HepG2 (cell line): Measurements from ENCODE around the gene ANKS3. TPM values are rescaled to one million over a fixed set of nuclear protein-coding genes. Genes with fewer than 3 reads are reported as not detected.

Experiments used
- CBFB ChIP-seq: sonication (generic); formaldehyde crosslinking; IDR thresholded peaks from 2 replicates; pipeline ENCODE4 v1.4.0; 2020; ENCODE audit warnings: missing genetic modification reagents
- GABPA ChIP-seq, 2 experiments: IDR thresholded peaks; 2 replicates each; pipeline ENCODE4 v1.6.1; 2011 to 2016; ENCODE audit warnings: low read depth in 2 of 2, low read length in 1 of 2, missing biosample characterization in 1 of 2, missing genetic modification characterization in 1 of 2
- GPN1 ChIP-seq: sonication (generic); formaldehyde crosslinking; IDR thresholded peaks from 2 replicates; pipeline ENCODE4 v1.5.1; 2020; ENCODE audit warnings: missing genetic modification reagents, borderline replicate concordance
- HNF1B ChIP-seq: sonication (generic); formaldehyde crosslinking; IDR thresholded peaks from 2 replicates; pipeline ENCODE4 v1.5.1; 2020; ENCODE audit warnings: mild to moderate bottlenecking, moderate library complexity, missing genetic modification reagents
- IKZF4 ChIP-seq: sonication (generic); formaldehyde crosslinking; IDR thresholded peaks from 2 replicates; pipeline ENCODE4 v1.5.1; 2020; ENCODE audit warnings: borderline replicate concordance, mild to moderate bottlenecking, low read depth, missing genetic modification reagents; ENCODE audit errors: not compliant biosample characterization
- LCORL ChIP-seq, 2 experiments: fragments of 450-650 bp in 1 of 2; sonication (generic) in 1 of 2; formaldehyde crosslinking in 1 of 2; IDR thresholded peaks; 2 replicates each; pipeline versions ENCODE4 v1.5.0 to v1.6.1; 2017 to 2020; ENCODE audit warnings: antibody characterized with exemption in 1 of 2, missing genetic modification reagents in 1 of 2
- MEF2D ChIP-seq: sonication (generic); formaldehyde crosslinking; IDR thresholded peaks from 2 replicates; pipeline ENCODE4 v1.5.1; 2020; ENCODE audit warnings: mild to moderate bottlenecking, missing genetic modification reagents
- PHF20 ChIP-seq: sonication (generic); formaldehyde crosslinking; IDR thresholded peaks from 2 replicates; pipeline ENCODE4 v1.5.0; 2020; ENCODE audit warnings: mild to moderate bottlenecking, missing genetic modification reagents
- POLR2G ChIP-seq: fragments of 200-400 bp; formaldehyde crosslinking; IDR thresholded peaks from 2 replicates; pipeline ENCODE4 v1.6.1; 2018; ENCODE audit warnings: mild to moderate bottlenecking, low read depth, low read length, moderate library complexity
- RARA ChIP-seq: IDR thresholded peaks from 2 replicates; pipeline ENCODE4 v1.6.1; 2016; ENCODE audit warnings: missing genetic modification reagents, missing compliant biosample characterization
- RBFOX2 ChIP-seq: fragments of 200-400 bp; formaldehyde crosslinking; IDR thresholded peaks from 2 replicates; pipeline ENCODE4 v1.6.1; 2017; ENCODE audit warnings: low read depth, mild to moderate bottlenecking, low read length
- RCOR2 ChIP-seq: IDR thresholded peaks from 2 replicates; pipeline ENCODE4 v1.6.1; 2016; ENCODE audit warnings: missing biosample characterization, missing genetic modification reagents
- SOX13 ChIP-seq, 3 experiments: fragments of 450-650 bp in 1 of 3; sonication (generic) in 1 of 3; formaldehyde crosslinking in 1 of 3; IDR thresholded peaks in 2 of 3; conservative IDR thresholded peaks in 1 of 3; 2 replicates each; pipeline versions ENCODE4 v1.5.0 to v1.6.1; 2016 to 2020; ENCODE audit warnings: antibody characterized with exemption in 1 of 3, mild to moderate bottlenecking in 1 of 3, missing compliant biosample characterization in 1 of 3, missing genetic modification reagents in 1 of 3, moderate library complexity in 1 of 3
- SPEN ChIP-seq: sonication (generic); formaldehyde crosslinking; IDR thresholded peaks from 2 replicates; pipeline ENCODE4 v1.5.1; 2020; ENCODE audit warnings: low read depth, mild to moderate bottlenecking, missing genetic modification reagents
- YEATS4 ChIP-seq: sonication (generic); formaldehyde crosslinking; IDR thresholded peaks from 2 replicates; pipeline ENCODE4 v1.4.0; 2020; ENCODE audit warnings: missing genetic modification reagents, borderline replicate concordance
- ZNF607 ChIP-seq: sonication (generic); formaldehyde crosslinking; IDR thresholded peaks from 2 replicates; pipeline ENCODE4 v1.5.1; 2020; ENCODE audit warnings: missing genetic modification reagents, mild to moderate bottlenecking, borderline replicate concordance
- ZNF83 ChIP-seq: sonication (generic); formaldehyde crosslinking; IDR thresholded peaks from 2 replicates; pipeline ENCODE4 v1.4.0; 2020; ENCODE audit warnings: missing genetic modification reagents, mild to moderate bottlenecking, borderline replicate concordance
- ZSCAN25 ChIP-seq: sonication (generic); formaldehyde crosslinking; IDR thresholded peaks from 2 replicates; pipeline ENCODE4 v1.8.0; 2022; ENCODE audit warnings: mild to moderate bottlenecking, missing genetic modification reagents
- polyA plus RNA-seq, 8 experiments: library from polyadenylated mRNA; depleted of rRNA in 3 of 8; stranded (reverse) in 7 of 8; unstranded in 1 of 8; fragments of >200 nt; fragmentation: Illumina TruSeq in 4 of 8; extraction: Trizol in 4 of 8; gene quantifications; 2 replicates each; pipeline versions ENCODE4 v1.2.1 to v1.2.3, GENCODE V29; 2011 to 2016; ENCODE audit warnings: low read depth in 4 of 8, missing spikeins in 1 of 8, mixed read lengths in 1 of 8; ENCODE audit not compliant: insufficient read depth in 1 of 8
- total RNA-seq, 5 experiments: library from RNA; depleted of rRNA; stranded (reverse); fragments of >200 nt; fragmentation: Illumina TruSeq; extraction: Trizol; gene quantifications; 2 replicates each; pipeline ENCODE4 v1.2.3, GENCODE V29; 2016; ENCODE audit warnings: low read depth in 1 of 5
- TF ChIP-seq, protein P1 (sequence below): sonication (generic); formaldehyde crosslinking; IDR thresholded peaks from 2 replicates; pipeline ENCODE4 v1.4.0; 2020; ENCODE audit warnings: mild to moderate bottlenecking, missing genetic modification reagents
- TF ChIP-seq, protein P2 (sequence below): sonication (generic); formaldehyde crosslinking; IDR thresholded peaks from 2 replicates; pipeline ENCODE4 v1.8.0; 2022; ENCODE audit warnings: missing genetic modification reagents, low read depth, mild to moderate bottlenecking, borderline replicate concordance

Gene ANKS3
- total and polyA plus RNA-seq, 2 of the 13 experiments (the other 11 are each of a cell fraction or from before 2014, with no cell fraction given) = 11.4 to 15.9 TPM

GRCh38 chr16:4768549-4769305 is 34.7 kb upstream of the ANKS3 start (continued):
- no peak for TF ChIP-seq SOX13 (IDR thresholded peaks at IDR 0.05)
- peak in 1 of 2 experiments; percentile 8; a peak in 1 of 4 replicates for TF ChIP-seq SOX13 (CRISPR knock-in tag; conservative IDR thresholded peaks at IDR 0.05 in 1 of 2, IDR thresholded peaks at IDR 0.05 in 1 of 2)
- peak; percentile 74 for TF ChIP-seq GABPA (IDR thresholded peaks at IDR 0.05; ENCODE audit: low read depth, low read length)
- TF ChIP-seq GABPA (CRISPR knock-in tag; IDR thresholded peaks at IDR 0.05; ENCODE audit: low read depth) = peak; percentile 94
- 0 out of 2 replicates have a peak, but pooled peaks have one; percentile 11 for TF ChIP-seq CBFB
- peak; percentile 88 for TF ChIP-seq POLR2G
- TF ChIP-seq ZSCAN25 (CRISPR knock-in tag) = no peak
- TF ChIP-seq ZNF607 = 0 out of 2 replicates have a peak, but pooled peaks have one; percentile 7
- TF ChIP-seq LCORL (IDR thresholded peaks at IDR 0.05) = peak; percentile 64; the same call in 1 of the 2 replicates
- TF ChIP-seq LCORL (CRISPR knock-in tag; IDR thresholded peaks at IDR 0.05) = peak; percentile 91
- peak; percentile 73 for TF ChIP-seq YEATS4 (CRISPR knock-in tag)
- TF ChIP-seq, protein P1, sequence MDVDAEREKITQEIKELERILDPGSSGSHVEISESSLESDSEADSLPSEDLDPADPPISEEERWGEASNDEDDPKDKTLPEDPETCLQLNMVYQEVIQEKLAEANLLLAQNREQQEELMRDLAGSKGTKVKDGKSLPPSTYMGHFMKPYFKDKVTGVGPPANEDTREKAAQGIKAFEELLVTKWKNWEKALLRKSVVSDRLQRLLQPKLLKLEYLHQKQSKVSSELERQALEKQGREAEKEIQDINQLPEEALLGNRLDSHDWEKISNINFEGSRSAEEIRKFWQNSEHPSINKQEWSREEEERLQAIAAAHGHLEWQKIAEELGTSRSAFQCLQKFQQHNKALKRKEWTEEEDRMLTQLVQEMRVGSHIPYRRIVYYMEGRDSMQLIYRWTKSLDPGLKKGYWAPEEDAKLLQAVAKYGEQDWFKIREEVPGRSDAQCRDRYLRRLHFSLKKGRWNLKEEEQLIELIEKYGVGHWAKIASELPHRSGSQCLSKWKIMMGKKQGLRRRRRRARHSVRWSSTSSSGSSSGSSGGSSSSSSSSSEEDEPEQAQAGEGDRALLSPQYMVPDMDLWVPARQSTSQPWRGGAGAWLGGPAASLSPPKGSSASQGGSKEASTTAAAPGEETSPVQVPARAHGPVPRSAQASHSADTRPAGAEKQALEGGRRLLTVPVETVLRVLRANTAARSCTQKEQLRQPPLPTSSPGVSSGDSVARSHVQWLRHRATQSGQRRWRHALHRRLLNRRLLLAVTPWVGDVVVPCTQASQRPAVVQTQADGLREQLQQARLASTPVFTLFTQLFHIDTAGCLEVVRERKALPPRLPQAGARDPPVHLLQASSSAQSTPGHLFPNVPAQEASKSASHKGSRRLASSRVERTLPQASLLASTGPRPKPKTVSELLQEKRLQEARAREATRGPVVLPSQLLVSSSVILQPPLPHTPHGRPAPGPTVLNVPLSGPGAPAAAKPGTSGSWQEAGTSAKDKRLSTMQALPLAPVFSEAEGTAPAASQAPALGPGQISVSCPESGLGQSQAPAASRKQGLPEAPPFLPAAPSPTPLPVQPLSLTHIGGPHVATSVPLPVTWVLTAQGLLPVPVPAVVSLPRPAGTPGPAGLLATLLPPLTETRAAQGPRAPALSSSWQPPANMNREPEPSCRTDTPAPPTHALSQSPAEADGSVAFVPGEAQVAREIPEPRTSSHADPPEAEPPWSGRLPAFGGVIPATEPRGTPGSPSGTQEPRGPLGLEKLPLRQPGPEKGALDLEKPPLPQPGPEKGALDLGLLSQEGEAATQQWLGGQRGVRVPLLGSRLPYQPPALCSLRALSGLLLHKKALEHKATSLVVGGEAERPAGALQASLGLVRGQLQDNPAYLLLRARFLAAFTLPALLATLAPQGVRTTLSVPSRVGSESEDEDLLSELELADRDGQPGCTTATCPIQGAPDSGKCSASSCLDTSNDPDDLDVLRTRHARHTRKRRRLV (CRISPR knock-in tag) = peak; percentile 82; the same call in 1 of the 2 replicates
- no peak for TF ChIP-seq GPN1 (CRISPR knock-in tag)
- TF ChIP-seq PHF20 (CRISPR knock-in tag) = peak; percentile 72
- TF ChIP-seq IKZF4 (CRISPR knock-in tag) = no peak
- no peak for TF ChIP-seq ZNF83 (CRISPR knock-in tag)
- peak; percentile 64 for TF ChIP-seq RBFOX2
- peak; percentile 68; the same call in 1 of the 2 replicates for TF ChIP-seq MEF2D (CRISPR knock-in tag)
- 0 out of 2 replicates have a peak, but pooled peaks have one; percentile 42 for TF ChIP-seq RARA (CRISPR knock-in tag)
- TF ChIP-seq, protein P2, sequence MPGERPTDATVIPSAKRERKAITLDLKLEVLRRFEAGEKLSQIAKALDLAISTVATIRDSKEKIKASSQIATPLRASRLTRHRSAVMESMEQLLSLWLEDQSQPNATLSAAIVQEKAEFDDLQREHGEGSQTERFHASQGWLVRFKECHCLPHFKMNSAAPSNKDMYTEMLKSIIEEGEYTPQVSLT (CRISPR knock-in tag) = no peak
- TF ChIP-seq RCOR2 = peak; percentile 23; the same call in 1 of the 2 replicates
- TF ChIP-seq SPEN (CRISPR knock-in tag) = peak; percentile 79
- TF ChIP-seq HNF1B = peak; percentile 51
